Tibial nerve (tissue), 4 donors: ENCODE results near the gene GRIN1. TPM values are rescaled to one million over a fixed set of nuclear protein-coding genes. Genes with fewer than 3 reads are reported as not detected.

ENCODE experiments used
- DNase-seq, 2 donors: peaks; one replicate each; pipeline ENCODE4 v3.0.0-alpha.2; 2019; ENCODE audit warnings: low spot score in 2 of 2
- H3K27ac ChIP-seq, 4 donors: fragments of 200-600 bp; sonication (generic) in 3 of 4; one replicate each; pipeline ENCODE4 v1.5.1; 2017 to 2019; ENCODE audit warnings: mild to moderate bottlenecking in 1 of 4
- H3K27me3 ChIP-seq, 2 donors: fragments of 200-600 bp; sonication (generic) in 1 of 2; one replicate each; pipeline versions ENCODE4 v1.5.1 to v1.6.0; 2017 to 2019
- H3K36me3 ChIP-seq, 3 donors: fragments of 200-600 bp; sonication (generic); one replicate each; pipeline ENCODE4 v1.5.1; 2018 to 2019
- H3K4me1 ChIP-seq, 4 donors: fragments of 200-600 bp; sonication (generic) in 3 of 4; one replicate each; pipeline ENCODE4 v1.5.1; 2017 to 2019
- H3K4me3 ChIP-seq, 4 donors: fragments of 200-600 bp; sonication (generic) in 3 of 4; one replicate each; pipeline ENCODE4 v1.5.1; 2017 to 2019; ENCODE audit warnings: mild to moderate bottlenecking in 1 of 4, moderate library complexity in 1 of 4
- H3K9me3 ChIP-seq, 4 donors: fragments of 200-600 bp; sonication (generic) in 3 of 4; one replicate each; pipeline ENCODE4 v1.5.1; 2017 to 2019
- EP300 ChIP-seq, 2 donors: sonication (generic); formaldehyde crosslinking; IDR thresholded peaks; one replicate each; pipeline ENCODE4 v1.6.1; 2017; ENCODE audit warnings: antibody characterized with exemption in 2 of 2, mild to moderate bottlenecking in 1 of 2
- POLR2A ChIP-seq, 2 donors: fragments of 450-650 bp; IDR thresholded peaks; one replicate each; pipeline ENCODE4 v1.6.1; 2017; ENCODE audit warnings: antibody characterized with exemption in 2 of 2, mild to moderate bottlenecking in 2 of 2, moderate library complexity in 2 of 2
- WGBS, 2 donors: methylation state at CpG; one replicate each; pipeline ENCODE4 v1.1.5; 2018; 5-methylcytosine and 5-hydroxymethylcytosine counted together
- total RNA-seq, 4 donors: library from RNA; depleted of rRNA; stranded (reverse); fragments of >200 nt; gene quantifications; one replicate each; pipeline ENCODE4 v1.1.0, GENCODE V29; 2016
- TF ChIP-seq, protein P1 (sequence below), 5 experiments: fragments of 200-600 bp in 3 of 5; fragments of 450-650 bp in 2 of 5; sonication (generic) in 3 of 5; IDR thresholded peaks; one replicate each; pipeline ENCODE4 v1.5.1; 2016 to 2019; ENCODE audit warnings: antibody characterized with exemption in 5 of 5, mild to moderate bottlenecking in 3 of 5, moderate library complexity in 2 of 5

The GRIN1 gene
- total RNA-seq, 4 donors from 2014 or later = 0.21 TPM; not detected in 3

DNA sequence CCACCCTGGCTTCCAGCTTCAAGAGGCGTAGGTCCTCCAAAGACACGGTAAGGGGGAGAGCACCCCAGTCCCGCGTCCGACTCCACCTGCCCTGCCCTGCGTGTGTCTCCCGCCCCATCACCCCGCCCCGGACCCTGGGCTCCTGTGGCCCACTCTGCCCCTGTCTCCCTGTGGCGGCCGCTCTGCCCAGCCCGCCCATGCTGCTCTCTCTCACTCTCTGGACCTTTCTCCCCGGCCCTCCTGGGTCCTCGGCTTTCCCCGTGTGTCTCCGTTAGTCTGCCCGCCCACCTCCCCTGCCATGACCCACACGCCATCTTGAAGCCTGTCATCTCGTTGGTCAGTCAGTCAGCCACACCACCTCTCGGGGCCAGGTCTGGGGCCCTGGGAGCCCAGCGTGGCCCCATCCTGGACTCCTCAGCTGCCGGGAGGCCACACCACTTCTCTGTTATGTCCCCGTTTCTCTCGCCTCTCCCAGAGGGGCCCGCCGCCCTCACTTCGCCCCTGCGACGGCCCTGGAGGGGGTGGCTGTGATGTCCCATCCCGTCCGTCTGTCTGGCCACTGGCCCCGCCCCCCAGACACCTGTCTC, 26.4 kb downstream of the GRIN1 start:
- Histone ChIP-seq H3K27ac (no peak overlapping the region), H3K36me3 (no peaks in the 10 kb centered on the region), H3K9me3 (no peaks in the 10 kb centered on the region), H3K4me3 (no peak overlapping the region), H3K4me1 (peaks cover 0 to 63% (median 25%) of the 10 kb centered on the region in 4 donors), H3K27me3 (peaks cover 10 to 91% of the 10 kb centered on the region in 2 donors)
- DNase-seq = no peak
- TF ChIP-seq, protein P1, sequence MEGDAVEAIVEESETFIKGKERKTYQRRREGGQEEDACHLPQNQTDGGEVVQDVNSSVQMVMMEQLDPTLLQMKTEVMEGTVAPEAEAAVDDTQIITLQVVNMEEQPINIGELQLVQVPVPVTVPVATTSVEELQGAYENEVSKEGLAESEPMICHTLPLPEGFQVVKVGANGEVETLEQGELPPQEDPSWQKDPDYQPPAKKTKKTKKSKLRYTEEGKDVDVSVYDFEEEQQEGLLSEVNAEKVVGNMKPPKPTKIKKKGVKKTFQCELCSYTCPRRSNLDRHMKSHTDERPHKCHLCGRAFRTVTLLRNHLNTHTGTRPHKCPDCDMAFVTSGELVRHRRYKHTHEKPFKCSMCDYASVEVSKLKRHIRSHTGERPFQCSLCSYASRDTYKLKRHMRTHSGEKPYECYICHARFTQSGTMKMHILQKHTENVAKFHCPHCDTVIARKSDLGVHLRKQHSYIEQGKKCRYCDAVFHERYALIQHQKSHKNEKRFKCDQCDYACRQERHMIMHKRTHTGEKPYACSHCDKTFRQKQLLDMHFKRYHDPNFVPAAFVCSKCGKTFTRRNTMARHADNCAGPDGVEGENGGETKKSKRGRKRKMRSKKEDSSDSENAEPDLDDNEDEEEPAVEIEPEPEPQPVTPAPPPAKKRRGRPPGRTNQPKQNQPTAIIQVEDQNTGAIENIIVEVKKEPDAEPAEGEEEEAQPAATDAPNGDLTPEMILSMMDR (IDR thresholded peaks at IDR 0.05) = no peak
- TF ChIP-seq EP300 (IDR thresholded peaks at IDR 0.05) (no peak), POLR2A (IDR thresholded peaks at IDR 0.05) (no peak)
- WGBS, 2 donors = 81% methylated on average over 32 of the region's 32 CpGs

DNA sequence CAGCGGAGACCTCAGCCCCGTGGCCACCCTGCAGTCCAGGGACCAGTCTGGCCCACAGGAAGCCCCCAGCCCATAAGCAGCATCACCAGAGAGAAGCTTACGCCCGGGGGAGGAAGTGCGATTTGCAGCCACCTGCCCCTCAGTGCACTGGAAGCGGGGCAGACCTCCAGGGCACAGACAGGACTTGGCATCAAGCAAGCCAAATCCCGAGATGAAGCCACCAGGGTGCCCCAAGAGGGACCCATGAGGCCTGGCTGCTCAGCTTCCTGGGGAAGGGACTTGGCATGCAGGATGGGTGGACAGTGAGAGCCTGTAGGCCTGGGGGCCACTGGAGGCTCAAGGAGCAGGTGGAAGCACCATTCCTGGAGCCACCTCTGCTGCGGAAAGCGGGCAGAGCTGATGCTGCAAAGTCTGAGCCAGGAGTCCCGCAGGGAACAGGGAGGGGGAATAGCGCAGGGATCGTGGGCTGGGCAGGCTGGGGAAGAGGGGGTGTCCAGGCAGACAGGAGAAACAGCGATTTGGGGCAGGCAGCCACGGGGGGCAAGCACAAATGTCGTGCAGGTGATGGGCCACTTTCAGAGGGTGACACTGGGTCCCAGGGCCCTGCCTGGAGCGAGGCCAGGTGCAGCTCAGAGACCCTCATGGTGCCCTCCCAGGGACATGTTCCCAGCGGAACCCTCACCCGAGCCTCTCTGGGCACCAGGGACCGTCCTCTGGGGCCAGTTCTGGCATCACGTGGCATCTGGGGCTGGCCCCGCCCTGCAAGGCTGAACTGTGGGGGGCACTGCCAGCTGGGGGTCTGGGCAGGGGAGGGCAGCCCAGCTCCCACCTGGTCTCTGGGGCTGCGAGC, 27.7 kb downstream of the GRIN1 start:
- H3K4me1 ChIP-seq = peaks cover 0 to 56% (median 25%) of the 10 kb centered on the region in 4 donors
- H3K36me3 ChIP-seq = no peaks in the 10 kb centered on the region
- no peak for DNase-seq
- H3K9me3 ChIP-seq = no peaks in the 10 kb centered on the region
- H3K27me3 ChIP-seq = peaks cover 10 to 91% of the 10 kb centered on the region in 2 donors
- no peak overlapping the region for H3K27ac ChIP-seq
- no peak overlapping the region for H3K4me3 ChIP-seq
- no peak for TF ChIP-seq EP300 (IDR thresholded peaks at IDR 0.05)
- 69 to 75% methylated on average over 17 to 21 of the region's 22 CpGs for WGBS, 2 donors

DNA sequence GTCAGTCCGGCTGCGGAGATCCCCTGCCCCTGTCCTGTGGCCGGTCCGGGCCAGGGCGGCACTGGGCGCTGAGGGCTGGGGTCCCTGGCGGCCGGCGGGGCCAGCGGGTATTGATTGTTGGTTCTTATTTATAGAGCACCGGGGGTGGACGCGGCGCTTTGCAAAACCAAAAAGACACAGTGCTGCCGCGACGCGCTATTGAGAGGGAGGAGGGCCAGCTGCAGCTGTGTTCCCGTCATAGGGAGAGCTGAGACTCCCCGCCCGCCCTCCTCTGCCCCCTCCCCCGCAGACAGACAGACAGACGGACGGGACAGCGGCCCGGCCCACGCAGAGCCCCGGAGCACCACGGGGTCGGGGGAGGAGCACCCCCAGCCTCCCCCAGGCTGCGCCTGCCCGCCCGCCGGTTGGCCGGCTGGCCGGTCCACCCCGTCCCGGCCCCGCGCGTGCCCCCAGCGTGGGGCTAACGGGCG, 28.4 kb downstream of the GRIN1 start:
- Histone ChIP-seq H3K4me3 (no peak overlapping the region), H3K9me3 (no peaks in the 10 kb centered on the region), H3K36me3 (no peaks in the 10 kb centered on the region), H3K27me3 (peaks cover 9 to 84% of the 10 kb centered on the region in 2 donors), H3K4me1 (peaks cover 0 to 49% (median 24%) of the 10 kb centered on the region in 4 donors), H3K27ac (no peak overlapping the region)
- TF ChIP-seq, protein P1 (IDR thresholded peaks at IDR 0.05) = no peak
- TF ChIP-seq EP300 (IDR thresholded peaks at IDR 0.05) (no peak), POLR2A (IDR thresholded peaks at IDR 0.05) (no peak)
- DNase-seq = no peak
- WGBS, 2 donors = 30 to 65% methylated on average over 4 to 18 of the region's 44 CpGs

DNA sequence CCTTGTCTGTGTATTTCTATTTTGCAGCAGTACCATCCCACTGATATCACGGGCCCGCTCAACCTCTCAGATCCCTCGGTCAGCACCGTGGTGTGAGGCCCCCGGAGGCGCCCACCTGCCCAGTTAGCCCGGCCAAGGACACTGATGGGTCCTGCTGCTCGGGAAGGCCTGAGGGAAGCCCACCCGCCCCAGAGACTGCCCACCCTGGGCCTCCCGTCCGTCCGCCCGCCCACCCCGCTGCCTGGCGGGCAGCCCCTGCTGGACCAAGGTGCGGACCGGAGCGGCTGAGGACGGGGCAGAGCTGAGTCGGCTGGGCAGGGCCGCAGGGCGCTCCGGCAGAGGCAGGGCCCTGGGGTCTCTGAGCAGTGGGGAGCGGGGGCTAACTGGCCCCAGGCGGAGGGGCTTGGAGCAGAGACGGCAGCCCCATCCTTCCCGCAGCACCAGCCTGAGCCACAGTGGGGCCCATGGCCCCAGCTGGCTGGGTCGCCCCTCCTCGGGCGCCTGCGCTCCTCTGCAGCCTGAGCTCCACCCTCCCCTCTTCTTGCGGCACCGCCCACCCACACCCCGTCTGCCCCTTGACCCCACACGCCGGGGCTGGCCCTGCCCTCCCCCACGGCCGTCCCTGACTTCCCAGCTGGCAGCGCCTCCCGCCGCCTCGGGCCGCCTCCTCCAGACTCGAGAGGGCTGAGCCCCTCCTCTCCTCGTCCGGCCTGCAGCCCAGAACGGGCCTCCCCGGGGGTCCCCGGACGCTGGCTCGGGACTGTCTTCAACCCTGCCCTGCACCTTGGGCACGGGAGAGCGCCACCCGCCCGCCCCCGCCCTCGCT, 29.0 kb downstream of the GRIN1 start:
- Histone ChIP-seq H3K4me1 (peaks cover 0 to 42% (median 20%) of the 10 kb centered on the region in 4 donors), H3K4me3 (peak overlapping the region in 2 of 4 donors; percentile 22 to 41), H3K9me3 (no peaks in the 10 kb centered on the region), H3K36me3 (no peaks in the 10 kb centered on the region), H3K27ac (no peak overlapping the region), H3K27me3 (peaks cover 9 to 77% of the 10 kb centered on the region in 2 donors)
- DNase-seq = no peak
- TF ChIP-seq, protein P1 (IDR thresholded peaks at IDR 0.05) = no peak
- TF ChIP-seq POLR2A (IDR thresholded peaks at IDR 0.05) (no peak), EP300 (IDR thresholded peaks at IDR 0.05) (no peak)
- WGBS, 2 donors = 1 to 3% methylated on average over 16 to 42 of the region's 57 CpGs

DNA sequence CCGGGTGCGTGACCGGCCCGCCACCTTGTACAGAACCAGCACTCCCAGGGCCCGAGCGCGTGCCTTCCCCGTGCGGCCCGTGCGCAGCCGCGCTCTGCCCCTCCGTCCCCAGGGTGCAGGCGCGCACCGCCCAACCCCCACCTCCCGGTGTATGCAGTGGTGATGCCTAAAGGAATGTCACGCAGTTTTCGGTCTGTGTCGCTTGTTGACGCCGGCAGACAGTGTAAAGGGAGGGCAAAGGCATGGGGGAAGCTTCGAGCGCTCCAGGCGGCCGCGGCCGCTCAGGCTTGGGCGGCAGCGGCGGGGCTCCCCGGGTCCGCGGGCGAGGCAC, 29.6 kb downstream of the GRIN1 start:
- H3K4me3 ChIP-seq = peak overlapping the region in 3 of 4 donors; percentile 13 to 41 (median 22)
- H3K36me3 ChIP-seq = no peaks in the 10 kb centered on the region
- H3K9me3 ChIP-seq = no peaks in the 10 kb centered on the region
- DNase-seq = no peak
- no peak for TF ChIP-seq EP300 (IDR thresholded peaks at IDR 0.05)
- TF ChIP-seq, protein P1 (IDR thresholded peaks at IDR 0.05) = no peak
- H3K27ac ChIP-seq = no peak overlapping the region
- 0% methylated on average over 8 to 35 of the region's 36 CpGs for WGBS, 2 donors
- H3K4me1 ChIP-seq = peaks cover 0 to 36% (median 16%) of the 10 kb centered on the region in 4 donors
- peaks cover 9 to 71% of the 10 kb centered on the region in 2 donors for H3K27me3 ChIP-seq
